Measurements from ENCODE around the gene RCE1.

Gene RCE1

DNA sequence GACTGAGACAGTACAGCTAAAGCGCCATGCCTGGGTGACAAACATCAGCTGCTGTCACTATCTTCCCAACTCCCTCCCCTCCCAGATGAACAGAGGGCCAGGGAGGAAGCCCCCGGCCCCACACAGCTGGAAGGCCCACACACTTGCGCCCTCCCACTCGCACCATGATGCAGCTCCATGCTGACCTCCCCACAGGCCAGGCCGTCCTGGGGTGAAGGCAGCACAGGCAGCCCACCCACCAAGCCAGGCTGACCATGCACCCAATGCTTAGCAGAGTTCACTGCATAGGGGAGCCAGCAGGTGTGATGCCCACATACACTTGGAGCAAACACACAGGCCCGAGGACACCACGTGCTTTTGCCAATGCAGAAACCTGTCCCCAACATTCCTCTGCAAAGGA, 35.8 kb downstream of the RCE1 start:
- Histone ChIP-seq H3K4me2 (no peak overlapping the region), H3K4me1 (ENCODE audit: low read depth, poor library complexity, severe bottlenecking) (peaks cover 27% of the 10 kb centered on the region), H3K27me3 (ENCODE audit: insufficient read depth, low read depth) (no peaks in the 10 kb centered on the region), H3K27ac (no peak overlapping the region), H2AFZ (ENCODE audit: low read depth) (no peak overlapping the region), H3K9ac (no peak overlapping the region), H3K79me2 (ENCODE audit: insufficient read depth, low read depth) (no peaks in the 10 kb centered on the region), H4K20me1 (ENCODE audit: insufficient read depth) (no peaks in the 10 kb centered on the region), H3K36me3 (ENCODE audit: insufficient read depth) (no peaks in the 10 kb centered on the region), H3K4me3 (IDR thresholded peaks at IDR 0.05; ENCODE audit: insufficient read depth, low read depth, low read length) (no peak overlapping the region)
- TF ChIP-seq, protein P1, sequence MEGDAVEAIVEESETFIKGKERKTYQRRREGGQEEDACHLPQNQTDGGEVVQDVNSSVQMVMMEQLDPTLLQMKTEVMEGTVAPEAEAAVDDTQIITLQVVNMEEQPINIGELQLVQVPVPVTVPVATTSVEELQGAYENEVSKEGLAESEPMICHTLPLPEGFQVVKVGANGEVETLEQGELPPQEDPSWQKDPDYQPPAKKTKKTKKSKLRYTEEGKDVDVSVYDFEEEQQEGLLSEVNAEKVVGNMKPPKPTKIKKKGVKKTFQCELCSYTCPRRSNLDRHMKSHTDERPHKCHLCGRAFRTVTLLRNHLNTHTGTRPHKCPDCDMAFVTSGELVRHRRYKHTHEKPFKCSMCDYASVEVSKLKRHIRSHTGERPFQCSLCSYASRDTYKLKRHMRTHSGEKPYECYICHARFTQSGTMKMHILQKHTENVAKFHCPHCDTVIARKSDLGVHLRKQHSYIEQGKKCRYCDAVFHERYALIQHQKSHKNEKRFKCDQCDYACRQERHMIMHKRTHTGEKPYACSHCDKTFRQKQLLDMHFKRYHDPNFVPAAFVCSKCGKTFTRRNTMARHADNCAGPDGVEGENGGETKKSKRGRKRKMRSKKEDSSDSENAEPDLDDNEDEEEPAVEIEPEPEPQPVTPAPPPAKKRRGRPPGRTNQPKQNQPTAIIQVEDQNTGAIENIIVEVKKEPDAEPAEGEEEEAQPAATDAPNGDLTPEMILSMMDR (conservative IDR thresholded peaks at IDR 0.05; ENCODE audit: low read depth, low read length), result no peak

DNA sequence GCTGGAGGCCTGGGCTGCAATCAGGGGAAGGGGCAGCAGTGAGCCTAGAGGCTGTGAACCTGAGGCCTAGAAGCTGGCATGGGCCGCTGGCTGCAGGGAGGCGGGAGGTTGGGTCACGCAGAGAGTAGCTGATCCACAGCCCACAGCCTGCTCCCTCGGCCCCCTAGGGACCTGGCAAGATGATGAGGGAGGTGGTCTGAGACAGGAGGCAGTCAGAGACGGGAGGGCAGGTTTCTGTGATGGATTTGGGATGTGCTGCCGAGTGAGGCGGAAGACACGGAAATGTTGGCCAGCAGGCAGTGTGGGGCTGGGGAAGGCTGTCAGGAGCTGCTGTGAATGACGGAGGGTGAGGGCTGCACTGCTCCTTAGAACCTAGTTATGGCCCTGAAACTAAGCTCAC, 36.3 kb downstream of the RCE1 start:
- no peak overlapping the region for H3K27ac ChIP-seq
- H2AFZ ChIP-seq (ENCODE audit: low read depth), result no peak overlapping the region
- no peaks in the 10 kb centered on the region for H3K79me2 ChIP-seq (ENCODE audit: insufficient read depth, low read depth)
- H3K9ac ChIP-seq, result no peak overlapping the region
- no peaks in the 10 kb centered on the region for H3K27me3 ChIP-seq (ENCODE audit: insufficient read depth, low read depth)
- no peak overlapping the region for H3K4me3 ChIP-seq (IDR thresholded peaks at IDR 0.05; ENCODE audit: insufficient read depth, low read depth, low read length)
- no peaks in the 10 kb centered on the region for H4K20me1 ChIP-seq (ENCODE audit: insufficient read depth)
- peaks cover 27% of the 10 kb centered on the region for H3K4me1 ChIP-seq (ENCODE audit: low read depth, poor library complexity, severe bottlenecking)
- no peak overlapping the region; the same call in 1 of the 2 replicates for H3K4me2 ChIP-seq
- TF ChIP-seq, protein P1 (conservative IDR thresholded peaks at IDR 0.05; ENCODE audit: low read depth, low read length), result no peak
- H3K36me3 ChIP-seq (ENCODE audit: insufficient read depth), result no peaks in the 10 kb centered on the region

DNA sequence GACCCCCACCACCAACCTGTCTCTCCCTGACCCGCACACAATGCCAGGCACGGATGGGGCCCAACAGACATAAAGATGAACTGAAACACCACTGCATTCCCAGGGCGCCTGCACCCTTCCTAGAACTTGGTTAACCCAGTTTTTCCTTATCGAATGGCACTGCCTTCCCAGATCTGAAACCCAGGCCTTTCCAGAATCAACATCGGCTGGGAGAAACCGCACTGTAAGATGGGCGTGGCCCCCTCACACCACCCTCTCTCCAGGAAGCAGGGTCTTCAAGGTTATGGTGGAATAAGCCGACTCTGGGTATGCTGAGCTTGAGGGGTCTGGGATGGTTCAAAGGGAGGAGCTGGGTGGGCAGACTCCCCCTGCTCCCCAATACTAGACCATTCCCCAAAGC, 36.8 kb downstream of the RCE1 start:
- Histone ChIP-seq H3K36me3 (ENCODE audit: insufficient read depth) (no peaks in the 10 kb centered on the region), H4K20me1 (ENCODE audit: insufficient read depth) (no peaks in the 10 kb centered on the region), H3K4me1 (ENCODE audit: low read depth, poor library complexity, severe bottlenecking) (peaks cover 27% of the 10 kb centered on the region), H3K4me2 (peak overlapping the region; percentile 83; the same call in 1 of the 2 replicates), H3K4me3 (IDR thresholded peaks at IDR 0.05; ENCODE audit: insufficient read depth, low read depth, low read length) (no peak overlapping the region), H3K79me2 (ENCODE audit: insufficient read depth, low read depth) (no peaks in the 10 kb centered on the region), H3K27ac (no peak overlapping the region; the same call in 1 of the 2 replicates), H3K27me3 (ENCODE audit: insufficient read depth, low read depth) (no peaks in the 10 kb centered on the region), H2AFZ (ENCODE audit: low read depth) (peak overlapping the region; percentile 56; the same call in 1 of the 2 replicates), H3K9ac (no peak overlapping the region; the same call in 1 of the 2 replicates)
- TF ChIP-seq, protein P1 (conservative IDR thresholded peaks at IDR 0.05; ENCODE audit: low read depth, low read length), result no peak

DNA sequence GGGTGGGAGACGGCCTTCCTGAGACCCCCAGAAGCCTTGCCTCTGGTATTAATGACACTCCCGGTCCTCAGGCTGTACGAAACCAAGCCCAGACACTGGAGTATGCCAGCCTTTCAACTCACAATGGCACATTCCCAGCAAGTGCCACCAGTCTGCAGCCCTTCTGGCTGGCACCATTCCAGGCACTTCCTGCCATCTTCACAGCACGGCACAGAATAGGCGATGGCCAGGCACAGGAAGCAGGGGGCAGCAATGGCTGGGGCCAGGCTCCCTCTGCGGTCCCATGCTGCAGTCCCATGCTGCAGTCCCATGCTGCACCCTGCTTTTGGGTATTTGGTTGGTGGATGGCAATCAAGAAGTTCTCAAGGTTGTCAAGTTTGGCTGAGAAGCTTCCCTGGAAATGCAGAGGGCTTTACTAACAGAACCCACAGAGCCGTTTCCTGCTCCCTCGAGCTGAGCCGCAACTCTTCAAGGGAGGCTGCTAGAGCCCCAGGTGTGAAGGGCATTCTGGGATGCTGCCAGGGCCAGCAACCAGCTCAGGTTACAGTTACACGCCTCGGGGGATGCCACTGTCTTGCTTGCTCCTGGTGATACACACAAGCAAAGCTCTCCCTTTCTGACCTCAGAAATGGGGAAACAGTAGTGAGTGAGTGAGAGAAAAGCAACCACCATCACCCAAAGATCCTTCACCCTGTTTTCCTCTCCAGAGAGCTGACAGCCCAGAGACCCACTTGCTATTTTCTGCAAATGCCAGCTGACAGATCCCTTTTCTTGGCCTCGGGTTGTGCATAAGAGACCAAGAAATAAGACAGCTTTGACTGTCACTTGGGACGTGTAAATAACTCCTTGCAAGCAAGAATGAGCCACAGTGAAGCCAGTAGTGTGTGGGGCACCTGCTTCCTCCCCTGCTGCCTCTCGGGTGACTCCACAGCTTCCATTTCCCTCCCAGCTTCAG, 37.5 kb downstream of the RCE1 start:
- H2AFZ ChIP-seq (ENCODE audit: low read depth), result peak overlapping the region; percentile 56; the same call in 1 of the 2 replicates
- no peaks in the 10 kb centered on the region for H4K20me1 ChIP-seq (ENCODE audit: insufficient read depth)
- peak overlapping the region; percentile 83 for H3K4me2 ChIP-seq
- peak overlapping the region; percentile 13; the same call in 1 of the 2 replicates for H3K9ac ChIP-seq
- H3K79me2 ChIP-seq (ENCODE audit: insufficient read depth, low read depth), result no peaks in the 10 kb centered on the region
- H3K27ac ChIP-seq, result peak overlapping the region; percentile 44
- no peaks in the 10 kb centered on the region for H3K27me3 ChIP-seq (ENCODE audit: insufficient read depth, low read depth)
- no peaks in the 10 kb centered on the region for H3K36me3 ChIP-seq (ENCODE audit: insufficient read depth)
- no peak overlapping the region for H3K4me3 ChIP-seq (IDR thresholded peaks at IDR 0.05; ENCODE audit: insufficient read depth, low read depth, low read length)
- peaks cover 27% of the 10 kb centered on the region for H3K4me1 ChIP-seq (ENCODE audit: low read depth, poor library complexity, severe bottlenecking)
- TF ChIP-seq, protein P1 (conservative IDR thresholded peaks at IDR 0.05; ENCODE audit: low read depth, low read length), result no peak

Measured in KMS-11 (cell line).